ENCODE data around the gene IRAK1.

GRCh38 chrX:153969125-153969903 is 50.4 kb downstream of the IRAK1 start:
- TF ChIP-seq CTCF (IDR thresholded peaks at IDR 0.05): no peak
- no peak for TF ChIP-seq POLR2A (IDR thresholded peaks at IDR 0.05)

Measured in heart left ventricle (tissue), 13 donors.